H1 (cell line): ENCODE measurements around the gene NEURL4. TPM values are rescaled to one million over a fixed set of nuclear protein-coding genes. Genes with fewer than 3 reads are reported as not detected.

Experiments
- CTCF ChIA-PET: fragments of 300-600 bp; sonication (Branson Sonifier 250); formaldehyde crosslinking; loops from one replicate; lab custom pipeline; 2021; ENCODE audit not compliant: partially characterized antibody; lab: Charles Lee
- POLR2A ChIA-PET: fragments of 300-600 bp; sonication (Branson Sonifier 250); formaldehyde crosslinking; loops from one replicate; lab custom pipeline; 2021; ENCODE audit warnings: inconsistent platforms; ENCODE audit not compliant: partially characterized antibody; lab: Charles Lee
- DNase-seq, 2 experiments: peaks; one replicate each; pipeline versions ENCODE4 v3.0.0 to v3.0.0-alpha.2; 2010 to 2022; ENCODE audit warnings: low spot score in 2 of 2, low read depth in 1 of 2, mixed read lengths in 1 of 2
- FAIRE-seq: peaks from 2 replicates; lab custom pipeline; 2011; peaks lifted over from hg19 to GRCh38; lab: Jason Lieb, UNC
- H2AFZ ChIP-seq: 2 replicates; pipeline ENCODE4 v1.8.1; 2012; ENCODE audit warnings: low read length, inconsistent platforms
- H2AK5ac ChIP-seq: 2 replicates; pipeline ENCODE4 v1.6.1; 2013; ENCODE audit warnings: low read depth, low read length
- H2BK120ac ChIP-seq: replicated peaks from 2 replicates; pipeline ENCODE3; 2013; ENCODE audit warnings: low read depth, low read length, inconsistent platforms
- H2BK12ac ChIP-seq: 2 replicates; pipeline ENCODE4 v1.6.1; 2013; ENCODE audit warnings: low read depth, low read length
- H2BK15ac ChIP-seq: 2 replicates; pipeline ENCODE4 v1.6.1; 2013; ENCODE audit warnings: low read length
- H2BK20ac ChIP-seq: 2 replicates; pipeline ENCODE4 v1.6.1; 2013; ENCODE audit warnings: low read length
- H2BK5ac ChIP-seq: 2 replicates; pipeline ENCODE4 v1.6.1; 2013; ENCODE audit warnings: low read depth, low read length
- H3K14ac ChIP-seq: 2 replicates; pipeline ENCODE4 v1.6.1; 2013; ENCODE audit warnings: inconsistent platforms; ENCODE audit not compliant: insufficient read length
- H3K18ac ChIP-seq: 2 replicates; pipeline ENCODE4 v1.6.1; 2013; ENCODE audit warnings: low read length; ENCODE audit errors: extremely low read depth
- H3K23ac ChIP-seq: 2 replicates; pipeline ENCODE4 v1.6.1; 2013; ENCODE audit warnings: inconsistent platforms; ENCODE audit not compliant: insufficient read length
- H3K23me2 ChIP-seq: 2 replicates; pipeline ENCODE4 v1.6.1; 2013; ENCODE audit warnings: low read depth, low read length
- H3K27ac ChIP-seq: 2 replicates; pipeline ENCODE4 v1.6.1; 2011; ENCODE audit warnings: low read depth, low read length, inconsistent platforms
- H3K27me3 ChIP-seq, 4 experiments: replicated peaks in 1 of 4; 1 replicate in 1 of 4; 2 replicates in 3 of 4; pipeline versions ENCODE4 v1.6.1 to v1.8.1; 2011 to 2013; ENCODE audit warnings: low read length in 3 of 4, mild to moderate bottlenecking in 3 of 4, inconsistent platforms in 2 of 4, mixed read lengths in 2 of 4, moderate library complexity in 1 of 4; ENCODE audit not compliant: control insufficient read depth in 3 of 4, insufficient read depth in 3 of 4; ENCODE audit errors: extremely low read depth in 1 of 4
- H3K36me3 ChIP-seq, 4 experiments: 2 replicates each; pipeline versions ENCODE4 v1.6.1 to v1.8.1; 2011 to 2013; ENCODE audit warnings: mild to moderate bottlenecking in 4 of 4, low read length in 3 of 4, moderate library complexity in 2 of 4, control low read depth in 1 of 4, inconsistent platforms in 1 of 4; ENCODE audit not compliant: insufficient read depth in 4 of 4, control insufficient read depth in 2 of 4
- H3K4ac ChIP-seq: replicated peaks from 2 replicates; pipeline ENCODE3; 2013; ENCODE audit warnings: low read length, low read depth, mixed read lengths, inconsistent platforms; ENCODE audit not compliant: insufficient read length
- H3K4me1 ChIP-seq, 4 experiments: replicated peaks in 1 of 4; 1 replicate in 1 of 4; 2 replicates in 3 of 4; pipeline versions ENCODE4 v1.6.1 to v1.8.1; 2011 to 2013; ENCODE audit warnings: low read length in 3 of 4, inconsistent platforms in 2 of 4, mixed read lengths in 1 of 4; ENCODE audit not compliant: insufficient read depth in 4 of 4, control insufficient read depth in 3 of 4
- H3K4me2 ChIP-seq, 2 experiments: 2 replicates each; pipeline versions ENCODE4 v1.6.1 to v1.8.1; 2011 to 2013; ENCODE audit warnings: low read depth in 2 of 2, low read length in 2 of 2, control low read depth in 1 of 2, inconsistent platforms in 1 of 2, mild to moderate bottlenecking in 1 of 2; ENCODE audit not compliant: insufficient read depth in 1 of 2
- H3K4me3 ChIP-seq, 4 experiments: fragments of 200-600, 300-600 bp in 1 of 4; sonication (generic), shearing (Covaris generic), sonication (Bioruptor Twin) in 1 of 4; 2 replicates each; pipeline versions ENCODE4 v1.5.1 to v1.8.1; 2011 to 2016; ENCODE audit warnings: low read length in 4 of 4, low read depth in 3 of 4, control low read depth in 2 of 4, inconsistent platforms in 2 of 4, mild to moderate bottlenecking in 2 of 4, mixed read lengths in 1 of 4, moderate library complexity in 1 of 4; ENCODE audit not compliant: insufficient read depth in 2 of 4; ENCODE audit errors: extremely low read depth in 1 of 4
- H3K56ac ChIP-seq: replicated peaks from 2 replicates; pipeline ENCODE3; 2013; ENCODE audit warnings: low read depth, mild to moderate bottlenecking, mixed read lengths, low read length, inconsistent platforms; ENCODE audit not compliant: insufficient read length
- H3K79me1 ChIP-seq: 2 replicates; pipeline ENCODE4 v1.6.1; 2013; ENCODE audit warnings: low read depth, low read length, control low read depth
- H3K79me2 ChIP-seq, 2 experiments: 2 replicates each; pipeline versions ENCODE4 v1.6.1 to v1.8.1; 2012 to 2013; ENCODE audit warnings: low read length in 2 of 2, mild to moderate bottlenecking in 2 of 2, inconsistent platforms in 1 of 2; ENCODE audit not compliant: insufficient read depth in 2 of 2, control insufficient read depth in 1 of 2
- H3K9ac ChIP-seq, 4 experiments: replicated peaks in 1 of 4; 1 replicate in 1 of 4; 2 replicates in 3 of 4; pipeline versions ENCODE4 v1.6.1 to v1.8.1; 2011 to 2013; ENCODE audit warnings: low read depth in 3 of 4, low read length in 3 of 4, control low read depth in 2 of 4, mild to moderate bottlenecking in 2 of 4, moderate library complexity in 2 of 4, inconsistent platforms in 1 of 4; ENCODE audit errors: extremely low read depth in 1 of 4
- H3K9me3 ChIP-seq, 2 experiments: 2 replicates each; pipeline versions ENCODE4 v1.6.1 to v1.8.1; 2012 to 2013; ENCODE audit warnings: mild to moderate bottlenecking in 2 of 2, moderate library complexity in 2 of 2, control low read depth in 1 of 2, inconsistent platforms in 1 of 2, low read depth in 1 of 2, low read length in 1 of 2, mixed read lengths in 1 of 2; ENCODE audit not compliant: insufficient read depth in 2 of 2
- H4K20me1 ChIP-seq, 2 experiments: replicated peaks in 1 of 2; 2 replicates each; pipeline versions ENCODE3 to v1.8.1; 2011 to 2013; ENCODE audit warnings: inconsistent platforms in 2 of 2, low read length in 2 of 2, mild to moderate bottlenecking in 1 of 2; ENCODE audit not compliant: insufficient read depth in 2 of 2, control insufficient read depth in 1 of 2
- H4K5ac ChIP-seq: 2 replicates; pipeline ENCODE4 v1.6.1; 2013; ENCODE audit warnings: low read length, low read depth, mixed read lengths, inconsistent platforms; ENCODE audit not compliant: insufficient read length
- H4K8ac ChIP-seq: 2 replicates; pipeline ENCODE4 v1.8.0; 2013; ENCODE audit warnings: mild to moderate bottlenecking, moderate library complexity, low read length, inconsistent platforms; ENCODE audit not compliant: insufficient read depth; ENCODE audit errors: extremely low read depth
- H4K91ac ChIP-seq: replicated peaks from 2 replicates; pipeline ENCODE3; 2013; ENCODE audit warnings: low read length, mixed read lengths, inconsistent platforms; ENCODE audit not compliant: insufficient read length
- BCL11A ChIP-seq, 2 experiments: IDR thresholded peaks; one replicate each; pipeline ENCODE4 v1.6.1; 2011; ENCODE audit warnings: low read depth in 2 of 2, low read length in 2 of 2, mild to moderate bottlenecking in 2 of 2
- GTF2F1 ChIP-seq: IDR thresholded peaks from 2 replicates; pipeline ENCODE4 v1.6.1; 2012; ENCODE audit warnings: low read depth, low read length, improper control_type of control experiment, borderline replicate concordance
- KDM1A ChIP-seq: fragments of 200-600, 300-600 bp; sonication (generic); IDR thresholded peaks from 2 replicates; pipeline ENCODE4 v1.7.1; 2016; ENCODE audit warnings: mild to moderate bottlenecking, low read length, borderline replicate concordance
- POLR2AphosphoS5 ChIP-seq: IDR thresholded peaks from 2 replicates; pipeline ENCODE4 v1.6.1; 2011; ENCODE audit warnings: low read depth, low read length
- WGBS, 2 experiments: shearing (Covaris generic) in 1 of 2; methylation state at CpG; one replicate each; pipeline versions ENCODE4 v1.1.6 to v1.1.7; 2013 to 2015; ENCODE audit warnings: low lambda C conversion rate in 2 of 2, mixed read lengths in 2 of 2, inconsistent platforms in 1 of 2, low coverage in 1 of 2, missing lambda C conversion rate in 1 of 2; ENCODE audit not compliant: insufficient replicate concordance in 2 of 2, insufficient coverage in 1 of 2, insufficient read length in 1 of 2; ENCODE audit errors: extremely low coverage in 1 of 2, missing lambda C conversion rate in 1 of 2; 5-methylcytosine and 5-hydroxymethylcytosine counted together
- polyA plus RNA-seq, 7 experiments: library from polyadenylated mRNA; depleted of rRNA in 3 of 7; stranded (reverse) in 5 of 7; unstranded in 2 of 7; fragments of >200 nt in 5 of 7; fragments of 200-250 nt in 2 of 7; gene quantifications; 1 replicate in 5 of 7; 2 replicates in 1 of 7; 4 replicates in 1 of 7; pipeline versions ENCODE4 v1.2.1 to v1.2.3, GENCODE V29; 2011 to 2013; ENCODE audit warnings: missing spikeins in 2 of 7, mixed read lengths in 2 of 7
- total RNA-seq: library from RNA; stranded (reverse); fragmentation: NEBNext Ultra II Directional; extraction: Animal tissue kit (Norgen Biotek cat#: 25700); gene quantifications from 2 replicates; pipeline ENCODE4 v1.2.1, GENCODE V29; 2021
- TF ChIP-seq, protein P1 (sequence below), 3 experiments: IDR thresholded peaks; 1 replicate in 2 of 3; 2 replicates in 1 of 3; pipeline versions ENCODE4 v1.5.1 to v1.6.1; 2011; ENCODE audit warnings: low read length in 3 of 3, mild to moderate bottlenecking in 3 of 3, inconsistent platforms in 2 of 3, low read depth in 1 of 3, moderate library complexity in 1 of 3; ENCODE audit not compliant: insufficient read depth in 1 of 3; ENCODE audit errors: control extremely low read depth in 1 of 3

NEURL4 gene
- total and polyA plus RNA-seq, 2 of the 8 experiments (the other 6 are each of a cell fraction or from before 2014, with no cell fraction given) = 29.6 to 46.8 TPM

DNA sequence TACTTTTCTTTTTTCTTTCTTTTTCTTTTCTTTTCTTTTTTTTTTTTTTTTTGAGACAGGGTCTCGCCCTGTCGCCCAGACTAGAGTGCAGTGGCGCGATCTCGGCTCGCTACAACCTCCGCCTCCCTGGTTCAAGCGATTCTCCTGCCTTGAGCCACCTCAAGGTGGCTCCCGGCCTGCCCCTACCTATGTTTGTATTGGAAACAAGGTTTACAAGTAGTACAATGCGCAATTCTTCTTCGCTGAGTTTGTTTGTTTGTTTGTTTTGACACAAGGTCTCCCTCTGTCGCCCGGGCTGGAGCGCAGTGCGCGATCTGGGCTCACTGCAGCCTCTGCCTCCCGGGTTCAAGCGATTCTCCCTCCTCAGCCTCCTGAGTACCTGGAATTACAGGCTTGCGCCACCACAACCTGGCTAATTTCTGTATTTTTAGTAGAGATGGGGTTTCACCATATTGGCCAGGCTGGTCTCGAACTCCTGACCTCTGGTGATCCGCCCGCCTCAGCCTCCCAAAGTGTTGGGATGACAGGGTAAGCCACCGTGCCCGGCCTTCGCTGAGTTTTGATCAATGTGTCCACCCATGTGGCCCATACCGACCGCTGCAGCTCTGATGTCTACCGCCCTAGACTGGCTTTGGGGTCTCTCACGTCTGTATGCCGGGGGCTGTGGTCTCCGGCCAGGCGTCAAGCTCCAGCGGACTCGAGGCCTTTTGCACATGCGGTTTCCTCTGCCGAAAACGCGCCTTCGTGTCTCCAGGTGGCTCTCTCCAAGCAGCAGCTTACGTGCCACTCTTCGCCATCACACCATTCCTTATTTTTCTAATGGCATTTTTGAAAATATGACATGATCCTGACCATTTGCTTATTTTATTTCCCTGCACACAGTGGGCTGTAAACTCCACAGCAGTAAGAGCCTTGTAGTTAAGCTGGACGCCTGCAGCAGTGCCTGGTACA is 33.6 kb downstream of the NEURL4 start:
- Histone ChIP-seq H4K91ac (no peak overlapping the region), H3K79me2 (no peaks in the 10 kb centered on the region), H3K56ac (no peak overlapping the region), H3K18ac (0 out of 2 replicates have a peak overlapping the region, but pooled peaks have one; percentile 71), H3K4me2 (peak overlapping the region; percentile 82 to 88), H2BK20ac (no peak overlapping the region), H3K36me3 (no peaks in the 10 kb centered on the region), H3K9ac (peak overlapping the region in 1 of 4 experiments; percentile 47; a peak in 2 of 7 replicates), H2AFZ (no peak overlapping the region), H3K9me3 (no peaks in the 10 kb centered on the region; a peak in 1 of 4 replicates), H3K79me1 (peaks cover 2% of the 10 kb centered on the region; the same call in 1 of the 2 replicates), H4K20me1 (peaks cover 0 to 9% of the 10 kb centered on the region in 2 experiments), H3K23me2 (peaks cover 2% of the 10 kb centered on the region; the same call in 1 of the 2 replicates), H4K5ac (no peak overlapping the region), H3K27ac (no peak overlapping the region), H4K8ac (no peak overlapping the region), H3K4me3 (peak overlapping the region; percentile 46 to 65 (median 52)), H3K4ac (no peak overlapping the region), H3K27me3 (peaks cover 3 to 11% (median 9%) of the 10 kb centered on the region in 4 experiments), H2BK12ac (peak overlapping the region; percentile 81; the same call in 1 of the 2 replicates), H2BK5ac (0 out of 2 replicates have a peak overlapping the region, but pooled peaks have one; percentile 47), H3K14ac (no peak overlapping the region), H3K23ac (no peak overlapping the region), H2BK120ac (no peak overlapping the region), H2BK15ac (no peak overlapping the region), H2AK5ac (peak overlapping the region; percentile 48; the same call in 1 of the 2 replicates), H3K4me1 (peaks cover 0 to 14% (median 5%) of the 10 kb centered on the region in 4 experiments; a peak in 5 of 7 replicates)
- ChIA-PET CTCF (interaction anchor here (0.5 to 2.8 kb wide), 21 partner anchors 10 to 264 kb away, joined by 3 to 42 read pairs (median 6); partner anchors contain the start of genes ACADVL, DLG4, GABARAP and GPS2), POLR2A (interaction anchor here (0.8 to 3.5 kb wide), 13 partner anchors 10 to 78 kb away, joined by 3 to 19 read pairs (median 8); partner anchors contain the start of genes CTDNEP1, ELP5, PHF23 and SLC2A4)
- no peak for DNase-seq
- FAIRE-seq = no peak
- 65% methylated on average over 41 of the region's 42 CpGs; no CpG with 5 or more reads in 1 of the 2 experiments for WGBS, 2 experiments
- TF ChIP-seq GTF2F1 (no peak), KDM1A (no peak), BCL11A (IDR thresholded peaks at IDR 0.05; ENCODE audit: low read depth in 2 of 2, low read length in 2 of 2) (no peak), POLR2AphosphoS5 (no peak)
- TF ChIP-seq, protein P1, sequence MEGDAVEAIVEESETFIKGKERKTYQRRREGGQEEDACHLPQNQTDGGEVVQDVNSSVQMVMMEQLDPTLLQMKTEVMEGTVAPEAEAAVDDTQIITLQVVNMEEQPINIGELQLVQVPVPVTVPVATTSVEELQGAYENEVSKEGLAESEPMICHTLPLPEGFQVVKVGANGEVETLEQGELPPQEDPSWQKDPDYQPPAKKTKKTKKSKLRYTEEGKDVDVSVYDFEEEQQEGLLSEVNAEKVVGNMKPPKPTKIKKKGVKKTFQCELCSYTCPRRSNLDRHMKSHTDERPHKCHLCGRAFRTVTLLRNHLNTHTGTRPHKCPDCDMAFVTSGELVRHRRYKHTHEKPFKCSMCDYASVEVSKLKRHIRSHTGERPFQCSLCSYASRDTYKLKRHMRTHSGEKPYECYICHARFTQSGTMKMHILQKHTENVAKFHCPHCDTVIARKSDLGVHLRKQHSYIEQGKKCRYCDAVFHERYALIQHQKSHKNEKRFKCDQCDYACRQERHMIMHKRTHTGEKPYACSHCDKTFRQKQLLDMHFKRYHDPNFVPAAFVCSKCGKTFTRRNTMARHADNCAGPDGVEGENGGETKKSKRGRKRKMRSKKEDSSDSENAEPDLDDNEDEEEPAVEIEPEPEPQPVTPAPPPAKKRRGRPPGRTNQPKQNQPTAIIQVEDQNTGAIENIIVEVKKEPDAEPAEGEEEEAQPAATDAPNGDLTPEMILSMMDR (IDR thresholded peaks at IDR 0.05; ENCODE audit: control extremely low read depth in 1 of 3, insufficient read depth in 1 of 3, low read depth in 1 of 3, low read length in 3 of 3) = peak in 1 of 3 experiments; percentile 7; a peak in 1 of 4 replicates
